Gastroesophageal sphincter (tissue), 4 donors: Measurements from ENCODE around the gene TEPSIN. TPM values are rescaled to one million over a fixed set of nuclear protein-coding genes. Genes with fewer than 3 reads are reported as not detected.

Source experiments
- ATAC-seq: fragments of 150-250 bp; one replicate; pipeline ENCODE4 v1.9.1; 2016; ENCODE audit warnings: mild to moderate bottlenecking, moderate library complexity
- H3K27ac ChIP-seq, 4 donors: fragments of 200-600 bp; sonication (generic) in 3 of 4; 1 replicate in 3 of 4; 2 replicates in 1 of 4; pipeline ENCODE4 v1.5.1; 2016 to 2019
- H3K27me3 ChIP-seq: fragments of 200-600 bp; sonication (generic); one replicate; pipeline ENCODE4 v1.5.1; 2019
- H3K36me3 ChIP-seq, 2 donors: fragments of 200-600 bp; sonication (generic); one replicate each; pipeline ENCODE4 v1.5.1; 2019; ENCODE audit warnings: control low read depth in 1 of 2
- H3K4me1 ChIP-seq, 3 donors: fragments of 200-600 bp; sonication (generic); 1 replicate in 2 of 3; 2 replicates in 1 of 3; pipeline ENCODE4 v1.5.1; 2016 to 2019; ENCODE audit warnings: control low read depth in 2 of 3
- H3K4me3 ChIP-seq, 2 donors: fragments of 200-600 bp; sonication (generic); one replicate each; pipeline ENCODE4 v1.5.1; 2019; ENCODE audit warnings: mild to moderate bottlenecking in 1 of 2, moderate library complexity in 1 of 2
- H3K9me3 ChIP-seq, 3 donors: fragments of 200-600 bp; sonication (generic); one replicate each; pipeline ENCODE4 v1.5.1; 2017 to 2019; ENCODE audit warnings: control low read depth in 2 of 3
- EP300 ChIP-seq: sonication (generic); formaldehyde crosslinking; IDR thresholded peaks from one replicate; pipeline ENCODE4 v1.6.1; 2017; ENCODE audit warnings: antibody characterized with exemption, mild to moderate bottlenecking
- POLR2A ChIP-seq, 2 donors: fragments of 450-650 bp; IDR thresholded peaks; one replicate each; pipeline ENCODE4 v1.6.1; 2017; ENCODE audit warnings: antibody characterized with exemption in 2 of 2, mild to moderate bottlenecking in 2 of 2, moderate library complexity in 1 of 2
- POLR2AphosphoS5 ChIP-seq: sonication (generic); formaldehyde crosslinking; IDR thresholded peaks from one replicate; pipeline ENCODE4 v1.6.1; 2017; ENCODE audit warnings: antibody characterized with exemption
- WGBS, 2 donors: methylation state at CpG; one replicate each; pipeline ENCODE4 v1.1.5; 2018; ENCODE audit warnings: low coverage in 1 of 2; 5-methylcytosine and 5-hydroxymethylcytosine counted together
- total RNA-seq, 4 donors: library from RNA; depleted of rRNA; stranded (reverse); fragments of >200 nt; gene quantifications; one replicate each; pipeline ENCODE4 v1.1.0, GENCODE V29; 2016
- TF ChIP-seq, protein P1 (sequence below), 4 experiments: fragments of 200-600 bp in 2 of 4; fragments of 450-650 bp in 2 of 4; sonication (generic) in 1 of 4; IDR thresholded peaks; one replicate each; pipeline ENCODE4 v1.5.1; 2017 to 2019; ENCODE audit warnings: antibody characterized with exemption in 4 of 4, mild to moderate bottlenecking in 2 of 4, moderate library complexity in 2 of 4

TEPSIN gene
- total RNA-seq, 4 donors from 2014 or later = 8.0 to 43.0 (median 23.5) TPM

DNA sequence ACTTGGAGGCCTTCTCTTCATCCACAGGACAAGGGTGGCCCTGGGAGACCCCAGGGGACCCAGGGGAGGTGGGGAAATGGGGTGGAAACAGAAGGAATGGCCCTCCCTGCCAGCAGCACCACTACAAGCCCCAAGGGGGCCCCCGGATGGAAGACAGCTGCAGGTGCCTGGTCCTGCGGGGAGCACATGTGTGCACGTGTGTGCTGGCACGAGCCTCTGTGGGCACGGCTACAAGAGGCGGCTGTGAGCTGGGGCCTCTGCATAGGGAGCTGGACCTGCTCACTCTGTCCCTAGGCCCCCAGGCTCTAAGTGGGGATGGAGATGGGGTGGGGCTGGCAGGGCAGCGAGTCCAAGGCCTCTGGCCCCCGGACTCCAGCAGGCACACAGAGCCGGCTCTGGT lies 59.6 kb downstream of the TEPSIN start:
- no CpG with 5 or more reads among the region's 9 CpGs for WGBS, 2 donors
- peaks cover 0 to 4% (median 0%) of the 10 kb centered on the region in 3 donors for H3K9me3 ChIP-seq
- no peak overlapping the region for H3K4me3 ChIP-seq
- peaks cover 45% of the 10 kb centered on the region for H3K27me3 ChIP-seq
- TF ChIP-seq POLR2AphosphoS5 (no peak), POLR2A (IDR thresholded peaks at IDR 0.05) (no peak), EP300 (no peak)
- TF ChIP-seq, protein P1, sequence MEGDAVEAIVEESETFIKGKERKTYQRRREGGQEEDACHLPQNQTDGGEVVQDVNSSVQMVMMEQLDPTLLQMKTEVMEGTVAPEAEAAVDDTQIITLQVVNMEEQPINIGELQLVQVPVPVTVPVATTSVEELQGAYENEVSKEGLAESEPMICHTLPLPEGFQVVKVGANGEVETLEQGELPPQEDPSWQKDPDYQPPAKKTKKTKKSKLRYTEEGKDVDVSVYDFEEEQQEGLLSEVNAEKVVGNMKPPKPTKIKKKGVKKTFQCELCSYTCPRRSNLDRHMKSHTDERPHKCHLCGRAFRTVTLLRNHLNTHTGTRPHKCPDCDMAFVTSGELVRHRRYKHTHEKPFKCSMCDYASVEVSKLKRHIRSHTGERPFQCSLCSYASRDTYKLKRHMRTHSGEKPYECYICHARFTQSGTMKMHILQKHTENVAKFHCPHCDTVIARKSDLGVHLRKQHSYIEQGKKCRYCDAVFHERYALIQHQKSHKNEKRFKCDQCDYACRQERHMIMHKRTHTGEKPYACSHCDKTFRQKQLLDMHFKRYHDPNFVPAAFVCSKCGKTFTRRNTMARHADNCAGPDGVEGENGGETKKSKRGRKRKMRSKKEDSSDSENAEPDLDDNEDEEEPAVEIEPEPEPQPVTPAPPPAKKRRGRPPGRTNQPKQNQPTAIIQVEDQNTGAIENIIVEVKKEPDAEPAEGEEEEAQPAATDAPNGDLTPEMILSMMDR (IDR thresholded peaks at IDR 0.05) = no peak
- no peaks in the 10 kb centered on the region for H3K36me3 ChIP-seq
- ATAC-seq = no peak
- no peaks in the 10 kb centered on the region for H3K4me1 ChIP-seq
- H3K27ac ChIP-seq = no peak overlapping the region

Other genes with a start within 250 kb of the TEPSIN start
- gene CHMP6, start 247.2 kb downstream of the TEPSIN start, total RNA-seq = 10 to 100 TPM; 17.6 to 26.0 (median 19.0) TPM
- gene BAIAP2, start 203.9 kb downstream of the TEPSIN start, total RNA-seq = 10 to 100 TPM; 32.7 to 54.9 (median 40.6) TPM
- not detected for gene PVALEF, start 73.5 kb downstream of the TEPSIN start, total RNA-seq
- 10 to 100 TPM; 14.5 to 28.0 (median 22.1) TPM for gene AATK, start 72.8 kb downstream of the TEPSIN start, total RNA-seq
- 10 to 100 TPM in 1 of 4 donors, 1 to 10 TPM in 3; 4.4 to 12.0 (median 6.4) TPM for gene CEP131, start 16.1 kb downstream of the TEPSIN start, total RNA-seq
- 10 to 100 TPM; 16.9 to 38.4 (median 22.3) TPM for gene NDUFAF8, start 263 bp upstream of the TEPSIN start, total RNA-seq
- gene SLC38A10, start 56.3 kb upstream of the TEPSIN start, total RNA-seq = 10 to 100 TPM; 70.5 to 99.6 (median 81.8) TPM
- 10 to 100 TPM; 17.5 to 34.3 (median 19.5) TPM for gene BAHCC1, start 156.4 kb upstream of the TEPSIN start, total RNA-seq